GM18519 (cell line): Measurements from ENCODE around the gene ATG13.
"Not testable (repeated sequence)": the region's sequence is repeated elsewhere in the genome, so short reads cannot be mapped to it uniquely, and the experiment has no call there.

ENCODE experiments used
- ATAC-seq: cut with Tn5 transposase; IDR thresholded peaks from one replicate; pipeline ENCODE4 v1.9.1; 2021; ENCODE audit warnings: mild to moderate bottlenecking, moderate library complexity; ENCODE audit not compliant: unreplicated experiment, low FRiP score

Gene ATG13

GRCh38 chr11:46617134-46617971 is at the start of gene ATG13, which contains the start of gene HARBI1:
Gene ATG13 (plus strand): TSS chr11:46617553. CDS start chr11:46644292, 26,739 bp downstream.
Gene HARBI1 (minus strand): TSS chr11:46617227. CDS start chr11:46616237, 990 bp downstream.
- ATAC-seq, result peak; percentile 80

DNA sequence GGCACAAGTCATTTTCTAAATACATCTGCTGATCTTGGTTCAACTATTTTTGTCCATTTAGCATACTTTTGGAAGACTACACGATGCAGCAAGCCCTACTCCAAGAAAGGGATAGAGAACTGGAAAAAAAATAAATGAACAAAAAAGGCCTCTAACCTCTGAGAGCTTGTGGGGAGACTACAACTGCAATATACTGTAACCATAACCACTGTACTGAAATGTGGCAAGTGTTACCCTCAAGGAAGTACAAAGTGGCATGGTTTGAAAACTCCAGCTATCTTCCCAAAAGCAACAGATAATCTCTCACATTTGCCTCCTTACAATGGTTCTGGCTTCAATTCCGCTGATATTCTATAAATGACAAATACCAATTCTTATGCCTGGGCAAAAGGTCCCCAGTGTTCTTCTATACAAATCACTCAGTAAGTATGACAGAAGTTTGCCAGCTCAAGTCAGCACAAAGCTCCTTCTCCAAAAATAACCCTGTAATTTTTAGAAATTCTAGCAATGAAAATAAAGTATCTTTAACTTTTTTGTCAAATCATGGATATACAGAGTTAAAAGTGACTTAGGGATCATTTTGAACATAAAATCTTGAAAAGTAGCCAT is 46.5 kb upstream of the ATG13 start:
- ATAC-seq, result no peak

DNA sequence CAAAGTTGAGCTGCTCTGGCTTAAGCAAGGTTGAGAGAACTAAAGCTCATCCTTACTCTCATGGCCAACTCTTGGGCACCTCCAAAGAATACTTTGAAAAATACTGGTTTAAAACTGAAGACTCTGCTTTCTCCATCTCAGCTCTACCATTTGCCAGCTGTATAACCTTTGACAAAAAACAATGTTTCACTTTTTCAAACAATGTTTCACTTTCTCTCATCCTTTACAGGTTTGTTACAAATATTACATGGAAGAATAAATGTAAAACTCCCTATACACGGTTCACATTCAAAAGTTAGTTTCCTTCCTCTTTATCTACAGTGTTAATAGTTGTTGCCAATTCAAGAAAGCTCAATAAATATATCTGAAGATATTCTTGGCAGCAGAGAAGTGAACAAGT is 42.7 kb upstream of the ATG13 start:
- ATAC-seq, result no peak

GRCh38 chr11:46577058-46577457 is 40.3 kb upstream of the ATG13 start:
- ATAC-seq, result no peak

DNA sequence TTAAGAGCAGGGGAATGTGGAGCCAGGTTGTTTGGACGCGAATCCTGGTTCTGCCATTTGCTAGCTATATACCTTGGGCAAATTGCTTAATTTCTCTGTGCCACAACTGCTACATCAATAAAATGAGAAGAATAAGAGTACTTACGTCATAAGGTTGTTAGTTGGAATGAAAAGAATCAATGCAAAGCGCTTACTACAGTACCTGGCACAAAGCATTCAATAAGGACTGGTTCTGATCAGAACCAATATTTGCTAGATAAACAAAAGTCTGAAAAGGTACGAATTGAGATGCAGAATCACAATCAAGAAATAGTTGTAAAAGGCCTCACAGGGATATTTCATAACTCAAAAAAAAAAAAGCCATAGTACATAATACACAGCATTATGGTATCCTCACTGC is 34.8 kb upstream of the ATG13 start:
- ATAC-seq, result no peak

DNA sequence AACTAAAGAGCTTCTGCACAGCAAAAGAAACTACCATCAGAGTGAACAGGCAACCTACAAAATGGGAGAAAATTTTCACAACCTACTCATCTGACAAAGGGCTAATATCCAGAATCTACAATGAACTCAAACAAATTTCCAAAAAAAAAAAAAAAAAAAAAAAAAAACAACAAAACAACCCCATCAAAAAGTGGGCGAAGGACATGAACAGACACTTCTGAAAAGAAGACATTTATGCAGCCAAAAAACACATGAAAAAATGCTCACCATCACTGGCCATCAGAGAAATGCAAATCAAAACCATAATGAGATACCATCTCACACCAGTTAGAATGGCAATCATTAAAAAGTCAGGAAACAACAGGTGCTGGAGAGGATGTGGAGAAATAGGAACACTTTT is 33.8 kb upstream of the ATG13 start:
- ATAC-seq, result not testable (repeated sequence)

- no peak for ATAC-seq
These were observed 29.2 kb upstream of the ATG13 start for GRCh38 chr11:46588131-46588530.

- ATAC-seq, result no peak
These were observed 28.4 kb upstream of the ATG13 start for GRCh38 chr11:46588915-46589314.

DNA sequence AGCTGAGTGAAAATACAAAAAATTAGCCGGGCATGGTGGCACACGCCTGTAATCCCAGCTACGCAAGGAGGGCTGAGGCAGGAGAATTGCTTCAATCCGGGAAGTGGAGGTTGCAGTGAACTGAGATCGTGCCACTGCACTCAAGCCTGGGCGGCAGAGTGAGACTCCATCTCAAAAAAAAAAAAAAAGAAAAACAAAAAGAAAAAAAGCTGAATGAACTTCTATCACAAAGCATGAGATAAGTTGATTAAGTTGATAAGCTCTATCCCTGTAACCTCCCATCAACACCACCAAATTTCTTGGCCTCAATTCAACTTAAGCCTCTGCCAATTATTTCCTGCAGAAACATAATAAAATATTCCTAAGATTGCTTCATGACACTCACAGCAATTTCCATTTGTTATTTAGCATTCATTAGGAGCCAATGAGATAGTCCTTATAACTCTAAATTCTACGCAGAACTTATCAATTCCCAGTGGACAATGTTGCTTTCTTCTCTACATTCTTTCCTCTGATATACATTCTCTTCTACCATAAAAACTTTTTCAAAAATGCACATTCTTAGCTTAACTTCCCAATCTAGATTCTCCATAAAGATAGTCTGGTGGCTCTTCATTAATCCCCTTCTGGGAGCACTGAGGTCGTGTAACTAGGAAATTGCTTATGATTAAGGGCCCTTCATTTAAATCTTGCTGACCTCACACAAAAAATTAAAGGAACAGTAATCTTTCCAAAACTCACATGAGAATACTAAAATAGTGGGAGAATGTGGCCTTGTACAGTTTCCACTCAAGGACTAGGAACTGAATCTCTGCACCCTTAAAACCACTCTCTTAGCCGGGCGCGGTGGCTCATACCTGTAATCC is 26.4 kb upstream of the ATG13 start:
- ATAC-seq, result no peak

DNA sequence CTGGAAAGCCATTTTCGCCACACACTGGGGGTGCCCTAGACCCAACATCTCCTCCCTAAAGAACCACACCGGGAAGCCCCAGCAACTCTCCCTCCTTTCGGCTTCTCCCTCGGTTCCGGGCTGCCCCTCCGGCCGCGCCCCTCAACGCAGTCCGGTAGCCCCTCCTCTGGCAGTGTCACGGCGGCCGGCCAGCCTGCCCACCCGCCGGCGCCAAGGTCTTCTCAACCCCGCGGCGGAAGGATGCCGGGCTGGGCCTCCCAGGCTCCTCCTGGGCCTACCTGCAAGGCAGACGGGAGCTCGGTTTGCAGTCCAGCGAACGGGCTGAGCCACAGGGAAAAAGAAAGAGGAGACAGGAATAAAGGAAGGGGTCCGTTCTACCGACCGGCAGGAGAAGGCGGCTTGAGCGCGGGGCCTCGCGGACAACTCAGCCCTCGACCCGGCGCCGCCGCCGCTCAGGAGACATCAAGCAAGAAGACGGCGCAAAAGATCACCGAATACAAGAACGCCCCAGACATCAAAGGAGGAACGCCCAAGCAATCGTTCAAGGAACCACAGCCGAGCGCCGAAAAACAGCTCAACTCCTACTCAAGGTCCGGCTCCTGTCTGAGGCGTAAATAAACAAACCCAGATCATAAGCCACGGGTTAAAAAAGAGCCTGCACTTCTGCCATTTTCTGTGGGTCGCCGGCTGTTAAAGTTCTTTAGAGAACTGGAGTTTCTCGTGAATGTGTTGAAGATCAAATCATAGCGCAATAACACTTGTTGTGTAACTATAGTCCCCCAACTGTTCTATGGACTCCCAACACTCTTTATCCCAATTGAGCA is 23.6 kb upstream of the ATG13 start, which contains the start of gene AMBRA1:
TSS of gene AMBRA1 (minus strand) at position 474 of the 824 bp plus-strand sequence. CDS start 45,643 bp downstream, outside the sequence.
- peak; percentile 53 for ATAC-seq

GRCh38 chr11:46594374-46594700 is 23.0 kb upstream of the ATG13 start:
- no peak for ATAC-seq

DNA sequence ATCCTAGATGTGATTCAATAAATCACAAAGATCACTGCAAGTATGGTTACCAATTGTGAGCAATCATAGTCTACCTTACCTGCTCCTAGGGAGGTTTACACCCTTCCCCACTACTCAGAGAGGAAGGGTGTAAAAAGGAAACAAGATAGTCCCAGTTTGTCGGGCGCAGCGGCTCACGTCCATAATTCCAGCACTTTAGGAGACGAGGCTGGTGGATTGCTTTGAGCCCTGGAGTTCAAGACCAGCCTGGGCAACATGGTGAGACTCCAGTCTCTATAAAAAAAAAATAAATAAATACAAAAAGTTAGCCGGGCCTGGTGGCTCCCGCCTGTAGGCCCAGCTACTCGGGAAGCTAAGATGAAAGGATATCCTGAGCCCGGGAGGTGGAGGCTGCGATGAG is 22.6 kb upstream of the ATG13 start:
- no peak for ATAC-seq

GRCh38 chr11:46597155-46597554 is 20.2 kb upstream of the ATG13 start:
- no peak for ATAC-seq

- ATAC-seq, result no peak
These were observed 19.6 kb upstream of the ATG13 start for GRCh38 chr11:46597609-46598219.

DNA sequence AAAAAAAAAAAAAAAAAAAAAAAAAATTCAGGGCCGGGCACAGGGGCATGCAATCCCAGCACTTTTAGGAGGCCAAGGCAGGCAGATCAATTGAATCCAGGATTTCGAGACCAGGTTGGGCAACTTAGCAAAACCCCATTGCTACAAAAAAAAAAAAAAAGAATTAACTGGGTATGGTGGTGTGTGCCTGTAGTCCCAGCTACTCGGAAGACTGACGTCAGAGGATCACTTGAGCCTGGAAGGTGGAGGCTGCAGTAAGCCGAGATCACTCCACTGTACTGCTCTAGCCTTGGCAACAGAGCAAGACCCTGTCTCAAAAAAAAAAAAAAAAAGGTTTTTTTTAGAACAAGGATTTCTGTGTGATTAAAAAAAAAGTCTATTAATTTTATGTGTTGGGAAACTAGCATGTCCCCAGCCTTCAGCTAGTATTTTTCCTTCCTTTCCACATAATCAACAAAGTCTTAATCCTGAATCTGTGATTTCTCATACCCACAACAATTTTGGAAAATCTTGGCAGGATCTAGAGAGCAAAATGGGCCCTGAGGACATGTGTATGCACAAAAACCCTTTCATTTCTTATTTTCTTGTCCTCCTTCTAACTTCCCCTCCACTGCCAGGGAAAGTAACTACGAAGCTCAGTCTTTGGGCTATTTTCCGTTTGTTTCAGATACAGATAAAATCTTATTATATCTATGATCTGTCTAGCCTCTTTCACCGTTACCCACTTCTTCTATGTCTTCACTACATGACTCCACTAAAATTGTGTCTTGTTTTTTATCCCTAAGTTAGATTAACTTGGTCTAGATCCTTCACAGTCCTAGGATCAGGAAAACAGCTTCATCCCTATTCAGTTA is 17.8 kb upstream of the ATG13 start:
- ATAC-seq, result no peak

- no peak for ATAC-seq
These were observed 17.0 kb upstream of the ATG13 start for GRCh38 chr11:46600194-46600960.

DNA sequence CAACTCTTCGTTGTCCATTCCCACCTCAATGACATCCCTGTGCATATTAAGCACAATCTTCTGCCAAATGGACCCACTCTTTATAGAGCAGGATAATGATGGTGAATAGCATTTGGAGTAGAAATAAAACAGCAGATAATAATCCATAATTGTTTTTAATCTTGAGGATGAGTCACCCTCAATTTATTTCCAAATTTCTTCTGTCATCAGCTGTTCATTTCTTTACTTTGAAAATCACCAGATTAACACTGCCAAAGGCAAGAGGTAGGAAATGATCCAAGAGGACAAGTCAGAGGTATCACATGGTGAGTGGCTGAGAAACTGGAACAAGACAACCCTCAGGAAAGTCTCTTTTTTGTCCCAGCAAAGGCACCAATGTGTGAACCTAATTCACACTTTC is 16.2 kb upstream of the ATG13 start:
- ATAC-seq, result no peak

DNA sequence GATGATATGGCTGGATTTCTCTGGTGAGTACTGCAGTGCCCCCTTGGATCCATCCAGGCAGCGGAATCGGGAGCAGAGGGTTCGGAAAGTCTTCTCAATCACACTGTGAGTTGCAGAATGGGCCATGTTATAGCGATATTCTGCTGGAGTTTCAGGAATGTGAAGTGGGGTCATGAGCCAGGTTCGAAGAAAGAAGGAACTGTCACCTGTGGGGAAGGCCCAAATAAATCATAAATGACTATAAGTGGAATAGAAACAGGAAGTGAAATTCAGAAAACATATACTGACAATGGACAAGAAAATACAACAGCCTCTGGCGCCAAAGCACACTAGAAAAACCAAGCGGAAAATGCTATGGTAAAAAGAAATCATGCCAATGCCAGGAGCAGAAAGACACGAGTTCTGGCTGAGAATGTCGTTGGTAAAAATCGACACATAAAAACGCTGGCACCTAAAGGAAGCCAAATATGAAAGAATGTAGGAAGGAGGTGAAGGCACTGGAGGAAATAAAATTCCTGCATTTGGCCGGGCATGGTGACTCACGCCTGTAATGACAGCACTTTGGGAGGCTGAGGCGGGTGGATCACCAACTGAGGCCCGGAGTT is 13.5 kb upstream of the ATG13 start:
- ATAC-seq, result no peak
